Karpas-422 (cell line): Measurements from ENCODE around the gene FAHD2B. TPM values are rescaled to one million over a fixed set of nuclear protein-coding genes. Genes with fewer than 3 reads are reported as not detected.
"Not testable (repeated sequence)": the region's sequence is repeated elsewhere in the genome, so short reads cannot be mapped to it uniquely, and the experiment has no call there.

Source experiments
- DNase-seq: peaks from one replicate; pipeline ENCODE4 v3.0.0-alpha.2; 2015
- H2AFZ ChIP-seq: fragments of 200-600 bp; sonication (generic); 2 replicates; pipeline ENCODE4 v1.6.1; 2014; ENCODE audit warnings: antibody characterized with exemption, low read length, mixed read lengths
- H3K27ac ChIP-seq: fragments of 200-600 bp; sonication (generic); 2 replicates; pipeline ENCODE4 v1.5.1; 2014; ENCODE audit warnings: mild to moderate bottlenecking, low read length, moderate library complexity
- H3K27me3 ChIP-seq: fragments of 200-600 bp; sonication (generic); 2 replicates; pipeline ENCODE4 v1.6.1; 2014; ENCODE audit warnings: low read length, mixed read lengths
- H3K36me3 ChIP-seq: fragments of 200-600 bp; sonication (generic); 2 replicates; pipeline ENCODE4 v1.6.1; 2014; ENCODE audit warnings: low read length, mixed read lengths; ENCODE audit not compliant: insufficient read depth
- H3K4me1 ChIP-seq: fragments of 200-600 bp; sonication (generic); 2 replicates; pipeline ENCODE4 v1.6.1; 2014; ENCODE audit warnings: mild to moderate bottlenecking, low read length, mixed read lengths
- H3K4me2 ChIP-seq: fragments of 200-600 bp; sonication (generic); 2 replicates; pipeline ENCODE4 v1.6.1; 2014; ENCODE audit warnings: low read length, low read depth, mild to moderate bottlenecking; ENCODE audit not compliant: poor library complexity, severe bottlenecking
- H3K4me3 ChIP-seq: fragments of 200-600 bp; sonication (generic); 2 replicates; pipeline ENCODE4 v1.5.1; 2014; ENCODE audit warnings: mild to moderate bottlenecking, antibody characterized with exemption, low read length, mixed read lengths
- H3K79me2 ChIP-seq: fragments of 200-600 bp; sonication (generic); 2 replicates; pipeline ENCODE4 v1.6.1; 2014; ENCODE audit warnings: mild to moderate bottlenecking, low read length, mixed read lengths
- H3K9ac ChIP-seq: fragments of 200-600 bp; sonication (generic); 2 replicates; pipeline ENCODE4 v1.6.0; 2014; ENCODE audit warnings: low read length
- H3K9me2 ChIP-seq: fragments of 200-600 bp; sonication (generic), shearing (Covaris generic); replicated peaks from 2 replicates; pipeline ENCODE4 v1.6.0; 2014; ENCODE audit warnings: mild to moderate bottlenecking, low read length, moderate library complexity; ENCODE audit not compliant: insufficient read depth
- H3K9me3 ChIP-seq: fragments of 300-700, 200-600 bp; sonication (generic); 2 replicates; pipeline ENCODE4 v1.6.1; 2014; ENCODE audit warnings: low read length, mixed read lengths
- H4K20me1 ChIP-seq: fragments of 200-600 bp; sonication (generic); 2 replicates; pipeline ENCODE4 v1.6.1; 2014; ENCODE audit warnings: mild to moderate bottlenecking, antibody characterized with exemption, low read length, low read depth; ENCODE audit not compliant: insufficient read depth
- total RNA-seq: library from RNA; depleted of rRNA; stranded (reverse); fragments of >200 nt; shearing (Covaris generic); gene quantifications from 2 replicates; pipeline ENCODE4 v1.2.3, GENCODE V29; 2014; ENCODE audit warnings: low replicate concordance; rRNA removed

FAHD2B gene
- 33.0 and 42.8 TPM in 2 replicates for total RNA-seq

DNA sequence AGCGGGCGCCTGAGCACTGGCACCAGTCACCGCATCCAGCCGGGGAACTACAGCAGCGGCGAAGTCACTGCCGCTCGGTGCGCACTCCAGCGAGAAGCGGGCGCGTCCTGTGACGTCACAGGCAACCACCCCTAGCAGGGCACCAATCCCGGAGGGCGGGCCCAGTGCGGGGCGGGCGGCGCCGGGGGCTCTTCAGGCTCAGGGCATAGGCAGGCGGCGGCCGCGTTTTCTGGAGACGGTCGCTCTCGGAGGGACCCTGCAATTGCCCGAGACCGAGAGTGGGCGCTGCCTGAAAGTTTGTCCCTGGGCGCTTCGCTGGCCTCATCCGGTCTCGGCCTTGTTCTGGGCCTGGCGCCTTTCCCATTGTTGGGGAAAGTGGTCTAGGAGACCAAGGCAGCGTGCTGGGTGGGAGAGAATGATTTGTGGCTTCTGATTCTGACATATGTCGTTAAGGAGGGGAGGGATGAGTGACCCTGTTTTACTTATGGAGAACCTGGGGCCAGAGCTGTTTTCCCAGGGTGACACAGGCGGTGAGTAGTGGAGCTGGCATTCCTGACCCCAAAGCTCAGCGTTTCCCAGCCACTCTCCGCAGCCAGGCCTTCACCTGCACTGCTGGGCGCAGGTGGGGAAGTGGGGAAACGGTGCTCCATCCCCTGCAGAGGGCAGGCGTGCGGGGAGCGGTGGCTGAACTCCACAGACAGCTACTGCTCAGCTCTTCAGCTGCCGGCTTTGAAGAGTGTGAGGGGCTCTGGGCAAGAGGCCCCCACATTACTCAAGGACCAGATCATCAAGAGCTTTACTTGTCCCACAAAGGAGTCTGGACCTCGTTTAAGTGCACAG is at the start of gene FAHD2B:
Gene FAHD2B, minus strand, starts transcription at position 111 of the 840 bp plus-strand sequence. CDS start 3,176 bp downstream, outside the sequence.
- Histone ChIP-seq H3K9ac (peak within 1 kb of the TSS; percentile 55), H3K4me3 (peak within 1 kb of the TSS; percentile 60), H3K4me2 (peak within 1 kb of the TSS; percentile 62), H2AFZ (0 out of 2 replicates have a peak within 1 kb of the TSS, but pooled peaks have one; percentile 21)
- not testable (repeated sequence) for H3K36me3 ChIP-seq, H3K27ac ChIP-seq, H3K79me2 ChIP-seq, H4K20me1 ChIP-seq, H3K27me3 ChIP-seq, H3K4me1 ChIP-seq, H3K9me2 ChIP-seq, H3K9me3 ChIP-seq
- peak; percentile 89 for DNase-seq

- not testable (repeated sequence) for H2AFZ ChIP-seq, H3K27me3 ChIP-seq, H4K20me1 ChIP-seq, H3K27ac ChIP-seq, H3K79me2 ChIP-seq, H3K9me2 ChIP-seq, H3K4me2 ChIP-seq, H3K9me3 ChIP-seq, H3K4me3 ChIP-seq, H3K9ac ChIP-seq, DNase-seq, H3K4me1 ChIP-seq, H3K36me3 ChIP-seq
Observed at GRCh38 chr2:97144016-97144415, 49.3 kb upstream of the FAHD2B start.

DNA sequence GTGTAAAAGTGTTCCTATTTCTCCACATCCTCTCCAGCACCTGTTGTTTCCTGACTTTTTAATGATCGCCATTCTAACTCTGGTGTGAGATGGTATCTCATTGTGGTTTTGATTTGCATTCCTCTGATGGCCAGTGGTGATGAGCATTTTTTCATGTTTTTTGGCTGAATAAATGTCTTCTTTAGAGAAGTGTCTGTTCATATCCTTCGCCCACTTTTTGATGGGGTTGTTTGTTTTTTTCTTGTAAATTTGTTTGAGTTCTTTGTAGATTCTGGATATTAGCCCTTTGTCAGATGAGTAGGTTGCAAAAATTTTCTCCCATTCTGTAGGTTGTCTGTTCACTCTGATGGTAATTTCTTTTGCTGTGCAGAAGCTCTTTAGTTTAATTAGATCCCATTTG is 34.4 kb upstream of the FAHD2B start:
- not testable (repeated sequence) for H2AFZ ChIP-seq, H3K27ac ChIP-seq, H3K4me3 ChIP-seq, H3K79me2 ChIP-seq, DNase-seq, H4K20me1 ChIP-seq, H3K9ac ChIP-seq, H3K4me2 ChIP-seq, H3K27me3 ChIP-seq, H3K36me3 ChIP-seq, H3K9me2 ChIP-seq, H3K9me3 ChIP-seq, H3K4me1 ChIP-seq

GRCh38 chr2:97113882-97114255 is 19.2 kb upstream of the FAHD2B start:
- H3K9me3 ChIP-seq, DNase-seq, H3K27me3 ChIP-seq, H3K36me3 ChIP-seq, H3K9me2 ChIP-seq, H3K4me1 ChIP-seq, H2AFZ ChIP-seq, H3K79me2 ChIP-seq, H4K20me1 ChIP-seq: not testable (repeated sequence)
- Histone ChIP-seq H3K4me2 (peak overlapping the region; percentile 89), H3K4me3 (peak overlapping the region; percentile 73), H3K27ac (peak overlapping the region; percentile 77), H3K9ac (peak overlapping the region; percentile 80)

DNA sequence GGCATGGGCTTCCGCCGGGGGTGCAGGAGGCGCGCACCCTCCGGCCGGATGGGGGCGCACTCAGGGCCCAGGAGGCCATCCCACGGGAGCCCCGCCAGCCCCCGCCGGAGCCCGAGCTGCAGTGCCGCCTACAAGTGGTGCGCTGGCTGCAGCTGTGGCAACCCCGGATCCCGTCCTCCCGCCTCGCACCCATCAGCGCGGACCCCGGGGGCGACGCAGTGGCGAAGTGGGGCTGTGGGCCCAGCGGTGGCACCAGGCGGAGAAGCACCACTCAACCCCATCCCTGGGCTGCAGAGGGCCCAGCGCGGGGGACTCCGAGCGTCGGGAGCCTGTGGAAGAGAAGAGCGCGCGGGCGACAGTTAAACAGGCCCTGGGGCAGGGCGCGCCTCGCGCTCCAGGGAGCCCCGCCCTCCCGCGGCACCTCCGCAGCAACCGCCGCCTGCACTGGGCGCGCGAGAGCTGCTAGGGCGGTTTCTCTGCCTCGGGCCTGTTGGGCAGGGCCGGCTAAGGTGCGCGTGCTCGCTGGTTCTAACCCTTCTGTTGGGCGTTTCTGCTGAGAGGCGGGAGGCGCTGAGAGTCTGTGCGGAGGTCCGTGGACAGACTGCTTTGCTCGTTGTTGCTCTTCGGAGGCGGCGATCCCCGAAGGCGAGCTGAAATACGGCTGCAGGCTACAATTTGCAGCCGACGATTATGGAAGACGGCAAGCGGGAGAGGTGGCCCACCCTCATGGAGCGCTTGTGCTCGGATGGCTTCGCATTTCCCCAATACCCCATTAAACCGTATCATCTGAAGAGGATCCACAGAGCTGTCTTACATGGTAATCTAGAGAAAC is 18.6 kb upstream of the FAHD2B start, which contains the start of gene ANKRD36:
Gene ANKRD36, plus strand, starts transcription at position 104 of the 832 bp plus-strand sequence. Its CDS starts 587 bp downstream, at position 691.
- not testable (repeated sequence) for H3K4me1 ChIP-seq, H3K36me3 ChIP-seq, H3K27me3 ChIP-seq, H3K9me3 ChIP-seq, H3K79me2 ChIP-seq, H4K20me1 ChIP-seq, H3K9me2 ChIP-seq
- peak within 1 kb of the TSS; percentile 77 for H3K27ac ChIP-seq
- H2AFZ ChIP-seq: peak within 1 kb of the TSS; percentile 93
- peak within 1 kb of the TSS; percentile 80 for H3K9ac ChIP-seq
- peak within 1 kb of the TSS; percentile 89 for H3K4me2 ChIP-seq
- peak; percentile 96 for DNase-seq
- H3K4me3 ChIP-seq: peak within 1 kb of the TSS; percentile 73

DNA sequence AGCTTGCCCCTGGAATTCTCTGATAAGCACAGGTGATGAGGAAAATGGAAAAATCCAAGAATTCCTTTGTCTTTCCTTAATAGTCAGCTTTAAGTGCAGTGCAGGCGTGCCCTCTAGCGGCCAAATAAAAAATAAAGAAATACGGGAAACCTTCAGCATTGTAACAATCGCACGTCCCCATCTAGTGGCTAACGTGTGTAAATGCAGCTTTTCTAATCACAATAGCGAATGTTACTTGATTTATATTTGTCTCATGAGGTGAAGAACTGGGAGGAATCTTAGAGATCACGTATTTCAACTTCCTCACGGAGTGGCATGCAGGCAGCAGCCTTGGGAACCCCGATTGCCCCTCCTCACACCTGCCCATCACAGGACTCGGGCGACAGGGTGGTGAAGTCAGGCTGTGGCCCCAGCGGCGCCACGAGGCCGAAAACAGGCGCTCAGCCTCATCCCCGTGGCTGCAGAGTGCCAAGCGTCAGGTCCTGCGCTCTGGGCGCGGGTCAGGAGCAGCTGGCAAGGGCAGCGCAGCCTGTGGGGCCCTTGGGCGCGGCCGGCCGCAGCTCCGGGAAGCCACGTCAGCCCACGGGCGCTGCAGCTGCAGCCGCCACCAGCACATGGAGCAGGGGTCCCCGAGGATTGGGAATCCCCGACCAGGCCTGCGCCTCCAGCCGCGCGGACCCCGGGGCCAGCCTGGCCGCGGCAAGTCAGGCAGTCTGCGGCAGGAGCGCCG is 17.8 kb upstream of the FAHD2B start:
- Histone ChIP-seq H3K27ac (peak overlapping the region; percentile 77), H2AFZ (peak overlapping the region; percentile 93), H3K9ac (peak overlapping the region; percentile 80), H3K4me2 (peak overlapping the region; percentile 89), H3K4me3 (peak overlapping the region; percentile 73)
- H3K36me3 ChIP-seq, H3K79me2 ChIP-seq, H4K20me1 ChIP-seq, H3K9me2 ChIP-seq, H3K27me3 ChIP-seq, H3K4me1 ChIP-seq, H3K9me3 ChIP-seq: not testable (repeated sequence)
- DNase-seq: peak; percentile 70

- H2AFZ ChIP-seq, H3K79me2 ChIP-seq, H3K4me2 ChIP-seq: not testable (repeated sequence)
Observed at GRCh38 chr2:97111246-97111645, 16.6 kb upstream of the FAHD2B start.

GRCh38 chr2:97106878-97107277 is 12.2 kb upstream of the FAHD2B start:
- H3K4me3 ChIP-seq, H3K36me3 ChIP-seq, H4K20me1 ChIP-seq, H2AFZ ChIP-seq, H3K9ac ChIP-seq, H3K9me3 ChIP-seq, DNase-seq, H3K4me2 ChIP-seq, H3K9me2 ChIP-seq, H3K4me1 ChIP-seq, H3K27ac ChIP-seq, H3K79me2 ChIP-seq, H3K27me3 ChIP-seq: not testable (repeated sequence)

More at GRCh38 chr2:97111246-97111645, 16.6 kb upstream of the FAHD2B start:
- not testable (repeated sequence) for H3K9me3 ChIP-seq, H3K4me3 ChIP-seq, H3K36me3 ChIP-seq, H3K27me3 ChIP-seq, DNase-seq, H3K9ac ChIP-seq, H3K27ac ChIP-seq, H3K9me2 ChIP-seq, H4K20me1 ChIP-seq, H3K4me1 ChIP-seq
